Measurements from ENCODE around the gene RGS6.
A peak's percentile ranks its signal among the peaks of the same experiment; 100 is the strongest.

Gene RGS6

GRCh38 chr14:72612041-72612440 is 679.8 kb downstream of the RGS6 start:
- no peak overlapping the region for H3K4ac ChIP-seq (ENCODE audit: low read depth in 1 of 2, low read length in 2 of 2)
- H3K79me1 ChIP-seq (replicated peaks; ENCODE audit: low read length, poor library complexity, severe bottlenecking): no peaks in the 10 kb centered on the region
- no peak overlapping the region for H2AFZ ChIP-seq (ENCODE audit: low read depth, low read length)
- H3K27me3 ChIP-seq (ENCODE audit: control insufficient read depth in 1 of 2, insufficient read depth in 1 of 2, low read length in 2 of 2): no peaks in the 10 kb centered on the region
- H2BK15ac ChIP-seq (ENCODE audit: low read depth, poor library complexity, severe bottlenecking): peak overlapping the region; percentile 73
- H3K23ac ChIP-seq (ENCODE audit: low read length in 2 of 2): no peak overlapping the region
- WGBS: over 99% methylated on average over 4 of the region's 4 CpGs
- no peak overlapping the region for H3K4me3 ChIP-seq (ENCODE audit: insufficient read depth in 1 of 2, low read depth in 1 of 2, low read length in 2 of 2)
- H3K4me2 ChIP-seq (ENCODE audit: low read length, poor library complexity, severe bottlenecking): no peak overlapping the region
- H3K27ac ChIP-seq (ENCODE audit: low read length, poor library complexity, severe bottlenecking): no peak overlapping the region
- peak overlapping the region; percentile 14 for H2AK5ac ChIP-seq (ENCODE audit: low read length, severe bottlenecking)
- no peak overlapping the region for H2BK5ac ChIP-seq (ENCODE audit: low read depth, low read length, poor library complexity, severe bottlenecking)
- H3K14ac ChIP-seq (ENCODE audit: low read length in 2 of 2): no peak overlapping the region
- no peaks in the 10 kb centered on the region for H3K9me3 ChIP-seq (ENCODE audit: control insufficient read depth, low read length)
- no peak overlapping the region for H2BK120ac ChIP-seq (ENCODE audit: low read depth, low read length)
- no peak overlapping the region for H4K91ac ChIP-seq (ENCODE audit: low read length)
- no peak overlapping the region for H3K9ac ChIP-seq (ENCODE audit: low read length)
- DNase-seq: no peak
- no peak overlapping the region for H4K8ac ChIP-seq (ENCODE audit: low read length)
- no peak overlapping the region for H2BK12ac ChIP-seq (ENCODE audit: low read length in 2 of 2)
- no peaks in the 10 kb centered on the region for H3K36me3 ChIP-seq (ENCODE audit: control insufficient read depth in 1 of 2, insufficient read depth in 2 of 2, low read depth in 1 of 2, low read length in 2 of 2)
- H3K18ac ChIP-seq (ENCODE audit: low read depth in 1 of 2, low read length in 2 of 2): no peak overlapping the region
- peaks cover 74% of the 10 kb centered on the region for H3K4me1 ChIP-seq (ENCODE audit: control insufficient read depth, insufficient read depth, low read depth, low read length)

GRCh38 chr14:72613231-72613974 is 681.2 kb downstream of the RGS6 start:
- no peak overlapping the region for H3K4me3 ChIP-seq (ENCODE audit: insufficient read depth in 1 of 2, low read depth in 1 of 2, low read length in 2 of 2)
- H3K18ac ChIP-seq (ENCODE audit: low read depth in 1 of 2, low read length in 2 of 2): peak overlapping the region in 1 of 2 experiments; percentile 82
- no peak overlapping the region for H3K4me2 ChIP-seq (ENCODE audit: low read length, poor library complexity, severe bottlenecking)
- DNase-seq: peak; percentile 39
- 82% methylated on average over 12 of the region's 13 CpGs for WGBS
- H2AK5ac ChIP-seq (ENCODE audit: low read length, severe bottlenecking): peak overlapping the region; percentile 90
- no peak overlapping the region for H2AFZ ChIP-seq (ENCODE audit: low read depth, low read length)
- H3K4me1 ChIP-seq (ENCODE audit: control insufficient read depth, insufficient read depth, low read depth, low read length): peaks cover 72% of the 10 kb centered on the region
- H3K79me1 ChIP-seq (replicated peaks; ENCODE audit: low read length, poor library complexity, severe bottlenecking): no peaks in the 10 kb centered on the region
- peak overlapping the region; percentile 83 for H2BK15ac ChIP-seq (ENCODE audit: low read depth, poor library complexity, severe bottlenecking)
- H3K9ac ChIP-seq (ENCODE audit: low read length): no peak overlapping the region
- peak overlapping the region in 1 of 2 experiments; percentile 29 for H3K23ac ChIP-seq (ENCODE audit: low read length in 2 of 2)
- H3K27ac ChIP-seq (ENCODE audit: low read length, poor library complexity, severe bottlenecking): no peak overlapping the region
- H3K27me3 ChIP-seq (ENCODE audit: control insufficient read depth in 1 of 2, insufficient read depth in 1 of 2, low read length in 2 of 2): no peaks in the 10 kb centered on the region
- peak overlapping the region; percentile 62 for H4K91ac ChIP-seq (ENCODE audit: low read length)
- H3K36me3 ChIP-seq (ENCODE audit: control insufficient read depth in 1 of 2, insufficient read depth in 2 of 2, low read depth in 1 of 2, low read length in 2 of 2): no peaks in the 10 kb centered on the region
- H2BK120ac ChIP-seq (ENCODE audit: low read depth, low read length): peak overlapping the region; percentile 37
- H3K4ac ChIP-seq (ENCODE audit: low read depth in 1 of 2, low read length in 2 of 2): peak overlapping the region; percentile 76 to 89
- H3K9me3 ChIP-seq (ENCODE audit: control insufficient read depth, low read length): no peaks in the 10 kb centered on the region
- peak overlapping the region; percentile 2 to 79 for H2BK12ac ChIP-seq (ENCODE audit: low read length in 2 of 2)
- peak overlapping the region; percentile 35 for H4K8ac ChIP-seq (ENCODE audit: low read length)
- H2BK5ac ChIP-seq (ENCODE audit: low read depth, low read length, poor library complexity, severe bottlenecking): no peak overlapping the region
- H3K14ac ChIP-seq (ENCODE audit: low read length in 2 of 2): no peak overlapping the region

- Histone ChIP-seq H4K91ac (ENCODE audit: low read length) (peak overlapping the region; percentile 19), H3K14ac (ENCODE audit: low read length in 2 of 2) (no peak overlapping the region), H3K4me2 (ENCODE audit: low read length, poor library complexity, severe bottlenecking) (no peak overlapping the region), H2BK12ac (ENCODE audit: low read length in 2 of 2) (peak overlapping the region; percentile 2 to 79), H4K8ac (ENCODE audit: low read length) (peak overlapping the region; percentile 8), H3K23ac (ENCODE audit: low read length in 2 of 2) (no peak overlapping the region), H3K9me3 (ENCODE audit: control insufficient read depth, low read length) (no peaks in the 10 kb centered on the region), H3K36me3 (ENCODE audit: control insufficient read depth in 1 of 2, insufficient read depth in 2 of 2, low read depth in 1 of 2, low read length in 2 of 2) (no peaks in the 10 kb centered on the region), H2BK5ac (ENCODE audit: low read depth, low read length, poor library complexity, severe bottlenecking) (no peak overlapping the region), H3K4me3 (ENCODE audit: insufficient read depth in 1 of 2, low read depth in 1 of 2, low read length in 2 of 2) (no peak overlapping the region), H3K4me1 (ENCODE audit: control insufficient read depth, insufficient read depth, low read depth, low read length) (peaks cover 71% of the 10 kb centered on the region), H3K79me1 (replicated peaks; ENCODE audit: low read length, poor library complexity, severe bottlenecking) (no peaks in the 10 kb centered on the region), H3K9ac (ENCODE audit: low read length) (no peak overlapping the region), H3K27me3 (ENCODE audit: control insufficient read depth in 1 of 2, insufficient read depth in 1 of 2, low read length in 2 of 2) (no peaks in the 10 kb centered on the region), H3K4ac (ENCODE audit: low read depth in 1 of 2, low read length in 2 of 2) (peak overlapping the region in 1 of 2 experiments; percentile 76), H2BK15ac (ENCODE audit: low read depth, poor library complexity, severe bottlenecking) (peak overlapping the region; percentile 38), H3K27ac (ENCODE audit: low read length, poor library complexity, severe bottlenecking) (no peak overlapping the region), H2BK120ac (ENCODE audit: low read depth, low read length) (no peak overlapping the region), H3K18ac (ENCODE audit: low read depth in 1 of 2, low read length in 2 of 2) (peak overlapping the region in 1 of 2 experiments; percentile 82), H2AK5ac (ENCODE audit: low read length, severe bottlenecking) (peak overlapping the region; percentile 88), H2AFZ (ENCODE audit: low read depth, low read length) (no peak overlapping the region)
- no peak for DNase-seq
- WGBS: 100% methylated on average over 1 of the region's 2 CpGs
Measured at GRCh38 chr14:72613975-72614319, 681.7 kb downstream of the RGS6 start.

- peak overlapping the region; percentile 88 for H2AK5ac ChIP-seq (ENCODE audit: low read length, severe bottlenecking)
- peak overlapping the region in 1 of 2 experiments; percentile 63 for H3K14ac ChIP-seq (ENCODE audit: low read length in 2 of 2)
- peak overlapping the region; percentile 76 for H4K8ac ChIP-seq (ENCODE audit: low read length)
- no peaks in the 10 kb centered on the region for H3K79me1 ChIP-seq (replicated peaks; ENCODE audit: low read length, poor library complexity, severe bottlenecking)
- H3K27ac ChIP-seq (ENCODE audit: low read length, poor library complexity, severe bottlenecking): peak overlapping the region; percentile 22
- no peak overlapping the region for H3K4me2 ChIP-seq (ENCODE audit: low read length, poor library complexity, severe bottlenecking)
- H3K27me3 ChIP-seq (ENCODE audit: control insufficient read depth in 1 of 2, insufficient read depth in 1 of 2, low read length in 2 of 2): no peaks in the 10 kb centered on the region
- H3K4me3 ChIP-seq (ENCODE audit: insufficient read depth in 1 of 2, low read depth in 1 of 2, low read length in 2 of 2): no peak overlapping the region
- no peaks in the 10 kb centered on the region for H3K9me3 ChIP-seq (ENCODE audit: control insufficient read depth, low read length)
- peak overlapping the region; percentile 22 for H4K91ac ChIP-seq (ENCODE audit: low read length)
- H2AFZ ChIP-seq (ENCODE audit: low read depth, low read length): no peak overlapping the region
- 73% methylated on average over 1 of the region's 3 CpGs for WGBS
- H2BK120ac ChIP-seq (ENCODE audit: low read depth, low read length): no peak overlapping the region
- H3K36me3 ChIP-seq (ENCODE audit: control insufficient read depth in 1 of 2, insufficient read depth in 2 of 2, low read depth in 1 of 2, low read length in 2 of 2): no peaks in the 10 kb centered on the region
- peak overlapping the region; percentile 2 to 79 for H2BK12ac ChIP-seq (ENCODE audit: low read length in 2 of 2)
- peak overlapping the region in 1 of 2 experiments; percentile 27 for H3K4ac ChIP-seq (ENCODE audit: low read depth in 1 of 2, low read length in 2 of 2)
- no peak overlapping the region for H3K23ac ChIP-seq (ENCODE audit: low read length in 2 of 2)
- no peak overlapping the region for H3K9ac ChIP-seq (ENCODE audit: low read length)
- no peak overlapping the region for H2BK5ac ChIP-seq (ENCODE audit: low read depth, low read length, poor library complexity, severe bottlenecking)
- H3K18ac ChIP-seq (ENCODE audit: low read depth in 1 of 2, low read length in 2 of 2): peak overlapping the region in 1 of 2 experiments; percentile 18
- DNase-seq: no peak
- H3K4me1 ChIP-seq (ENCODE audit: control insufficient read depth, insufficient read depth, low read depth, low read length): peaks cover 67% of the 10 kb centered on the region
- H2BK15ac ChIP-seq (ENCODE audit: low read depth, poor library complexity, severe bottlenecking): no peak overlapping the region
Measured at GRCh38 chr14:72614365-72614764, 682.1 kb downstream of the RGS6 start.
